DOHH2 (cell line): ENCODE results near the gene ZNF410.

Source experiments
- EZH2phosphoT487 ChIP-seq: fragments of 200-600 bp; sonication (generic); IDR thresholded peaks from 2 replicates; pipeline ENCODE4 v1.6.1; 2017; ENCODE audit warnings: borderline replicate concordance, mild to moderate bottlenecking, antibody characterized with exemption, low read length, moderate library complexity, mixed read lengths
- TF ChIP-seq, protein P1 (sequence below): fragments of 200-600 bp; sonication (generic); IDR thresholded peaks from one replicate; pipeline ENCODE4 v1.5.1; 2014; ENCODE audit warnings: antibody characterized with exemption, mild to moderate bottlenecking, low read depth, low read length; ENCODE audit not compliant: poor library complexity, severe bottlenecking

DNA sequence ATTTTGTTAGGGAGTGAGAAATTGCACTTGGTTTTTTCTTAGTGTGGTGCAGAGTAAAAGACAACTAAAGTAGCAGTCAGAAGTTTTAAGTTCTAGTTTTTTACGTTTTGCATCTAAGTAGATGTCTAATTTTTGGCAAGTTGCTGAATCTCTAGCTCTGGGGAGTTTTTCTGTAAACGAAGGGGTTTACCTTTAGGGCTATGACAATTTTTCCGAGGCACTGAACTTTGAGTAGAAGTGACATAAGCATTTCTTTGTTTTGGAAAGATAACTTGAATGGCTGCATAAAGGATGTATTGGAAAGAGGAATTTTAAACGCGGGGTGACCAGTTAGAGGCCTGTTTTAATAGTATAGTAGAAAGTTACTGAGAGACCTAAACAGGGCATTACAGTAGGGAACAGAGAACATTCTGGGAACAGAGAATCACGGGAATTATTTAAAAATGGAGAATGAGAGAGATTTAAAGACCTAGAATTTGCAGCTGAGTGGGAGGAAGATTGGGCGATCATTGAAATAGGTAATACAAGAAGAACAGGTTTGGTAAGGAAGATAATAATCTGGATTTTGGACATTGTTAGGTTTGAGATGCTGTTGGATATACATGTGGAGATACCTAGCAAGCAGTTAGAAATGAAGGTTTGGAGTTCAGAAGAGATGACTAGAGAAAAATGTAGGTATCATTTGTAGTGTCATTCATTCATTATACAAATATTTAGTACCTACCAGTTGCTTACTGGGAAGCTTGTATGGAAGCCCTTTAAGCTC, 1.2 kb downstream of the ZNF410 start:
- TF ChIP-seq, protein P1, sequence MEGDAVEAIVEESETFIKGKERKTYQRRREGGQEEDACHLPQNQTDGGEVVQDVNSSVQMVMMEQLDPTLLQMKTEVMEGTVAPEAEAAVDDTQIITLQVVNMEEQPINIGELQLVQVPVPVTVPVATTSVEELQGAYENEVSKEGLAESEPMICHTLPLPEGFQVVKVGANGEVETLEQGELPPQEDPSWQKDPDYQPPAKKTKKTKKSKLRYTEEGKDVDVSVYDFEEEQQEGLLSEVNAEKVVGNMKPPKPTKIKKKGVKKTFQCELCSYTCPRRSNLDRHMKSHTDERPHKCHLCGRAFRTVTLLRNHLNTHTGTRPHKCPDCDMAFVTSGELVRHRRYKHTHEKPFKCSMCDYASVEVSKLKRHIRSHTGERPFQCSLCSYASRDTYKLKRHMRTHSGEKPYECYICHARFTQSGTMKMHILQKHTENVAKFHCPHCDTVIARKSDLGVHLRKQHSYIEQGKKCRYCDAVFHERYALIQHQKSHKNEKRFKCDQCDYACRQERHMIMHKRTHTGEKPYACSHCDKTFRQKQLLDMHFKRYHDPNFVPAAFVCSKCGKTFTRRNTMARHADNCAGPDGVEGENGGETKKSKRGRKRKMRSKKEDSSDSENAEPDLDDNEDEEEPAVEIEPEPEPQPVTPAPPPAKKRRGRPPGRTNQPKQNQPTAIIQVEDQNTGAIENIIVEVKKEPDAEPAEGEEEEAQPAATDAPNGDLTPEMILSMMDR, result no peak
- no peak for TF ChIP-seq EZH2phosphoT487
